H1 (cell line): ENCODE measurements around the gene S1PR2. TPM values are rescaled to one million over a fixed set of nuclear protein-coding genes. Genes with fewer than 3 reads are reported as not detected.

Experiments used
- CTCF ChIA-PET: fragments of 300-600 bp; sonication (Branson Sonifier 250); formaldehyde crosslinking; loops from one replicate; lab custom pipeline; 2021; ENCODE audit not compliant: partially characterized antibody; lab: Charles Lee
- POLR2A ChIA-PET: fragments of 300-600 bp; sonication (Branson Sonifier 250); formaldehyde crosslinking; loops from one replicate; lab custom pipeline; 2021; ENCODE audit warnings: inconsistent platforms; ENCODE audit not compliant: partially characterized antibody; lab: Charles Lee
- DNase-seq, 2 experiments: peaks; one replicate each; pipeline versions ENCODE4 v3.0.0 to v3.0.0-alpha.2; 2010 to 2022; ENCODE audit warnings: low spot score in 2 of 2, low read depth in 1 of 2, mixed read lengths in 1 of 2
- FAIRE-seq: peaks from 2 replicates; lab custom pipeline; 2011; peaks lifted over from hg19 to GRCh38; lab: Jason Lieb, UNC
- H2AFZ ChIP-seq: 2 replicates; pipeline ENCODE4 v1.8.1; 2012; ENCODE audit warnings: low read length, inconsistent platforms
- H2AK5ac ChIP-seq: 2 replicates; pipeline ENCODE4 v1.6.1; 2013; ENCODE audit warnings: low read depth, low read length
- H2BK120ac ChIP-seq: replicated peaks from 2 replicates; pipeline ENCODE3; 2013; ENCODE audit warnings: low read depth, low read length, inconsistent platforms
- H2BK12ac ChIP-seq: 2 replicates; pipeline ENCODE4 v1.6.1; 2013; ENCODE audit warnings: low read depth, low read length
- H2BK15ac ChIP-seq: 2 replicates; pipeline ENCODE4 v1.6.1; 2013; ENCODE audit warnings: low read length
- H2BK20ac ChIP-seq: 2 replicates; pipeline ENCODE4 v1.6.1; 2013; ENCODE audit warnings: low read length
- H2BK5ac ChIP-seq: 2 replicates; pipeline ENCODE4 v1.6.1; 2013; ENCODE audit warnings: low read depth, low read length
- H3K14ac ChIP-seq: 2 replicates; pipeline ENCODE4 v1.6.1; 2013; ENCODE audit warnings: inconsistent platforms; ENCODE audit not compliant: insufficient read length
- H3K18ac ChIP-seq: 2 replicates; pipeline ENCODE4 v1.6.1; 2013; ENCODE audit warnings: low read length; ENCODE audit errors: extremely low read depth
- H3K23ac ChIP-seq: 2 replicates; pipeline ENCODE4 v1.6.1; 2013; ENCODE audit warnings: inconsistent platforms; ENCODE audit not compliant: insufficient read length
- H3K23me2 ChIP-seq: 2 replicates; pipeline ENCODE4 v1.6.1; 2013; ENCODE audit warnings: low read depth, low read length
- H3K27ac ChIP-seq: 2 replicates; pipeline ENCODE4 v1.6.1; 2011; ENCODE audit warnings: low read depth, low read length, inconsistent platforms
- H3K27me3 ChIP-seq, 4 experiments: replicated peaks in 1 of 4; 1 replicate in 1 of 4; 2 replicates in 3 of 4; pipeline versions ENCODE4 v1.6.1 to v1.8.1; 2011 to 2013; ENCODE audit warnings: low read length in 3 of 4, mild to moderate bottlenecking in 3 of 4, inconsistent platforms in 2 of 4, mixed read lengths in 2 of 4, moderate library complexity in 1 of 4; ENCODE audit not compliant: control insufficient read depth in 3 of 4, insufficient read depth in 3 of 4; ENCODE audit errors: extremely low read depth in 1 of 4
- H3K36me3 ChIP-seq, 4 experiments: 2 replicates each; pipeline versions ENCODE4 v1.6.1 to v1.8.1; 2011 to 2013; ENCODE audit warnings: mild to moderate bottlenecking in 4 of 4, low read length in 3 of 4, moderate library complexity in 2 of 4, control low read depth in 1 of 4, inconsistent platforms in 1 of 4; ENCODE audit not compliant: insufficient read depth in 4 of 4, control insufficient read depth in 2 of 4
- H3K4ac ChIP-seq: replicated peaks from 2 replicates; pipeline ENCODE3; 2013; ENCODE audit warnings: low read length, low read depth, mixed read lengths, inconsistent platforms; ENCODE audit not compliant: insufficient read length
- H3K4me1 ChIP-seq, 4 experiments: replicated peaks in 1 of 4; 1 replicate in 1 of 4; 2 replicates in 3 of 4; pipeline versions ENCODE4 v1.6.1 to v1.8.1; 2011 to 2013; ENCODE audit warnings: low read length in 3 of 4, inconsistent platforms in 2 of 4, mixed read lengths in 1 of 4; ENCODE audit not compliant: insufficient read depth in 4 of 4, control insufficient read depth in 3 of 4
- H3K4me2 ChIP-seq, 2 experiments: 2 replicates each; pipeline versions ENCODE4 v1.6.1 to v1.8.1; 2011 to 2013; ENCODE audit warnings: low read depth in 2 of 2, low read length in 2 of 2, control low read depth in 1 of 2, inconsistent platforms in 1 of 2, mild to moderate bottlenecking in 1 of 2; ENCODE audit not compliant: insufficient read depth in 1 of 2
- H3K4me3 ChIP-seq, 4 experiments: fragments of 200-600, 300-600 bp in 1 of 4; sonication (generic), shearing (Covaris generic), sonication (Bioruptor Twin) in 1 of 4; 2 replicates each; pipeline versions ENCODE4 v1.5.1 to v1.8.1; 2011 to 2016; ENCODE audit warnings: low read length in 4 of 4, low read depth in 3 of 4, control low read depth in 2 of 4, inconsistent platforms in 2 of 4, mild to moderate bottlenecking in 2 of 4, mixed read lengths in 1 of 4, moderate library complexity in 1 of 4; ENCODE audit not compliant: insufficient read depth in 2 of 4; ENCODE audit errors: extremely low read depth in 1 of 4
- H3K56ac ChIP-seq: replicated peaks from 2 replicates; pipeline ENCODE3; 2013; ENCODE audit warnings: low read depth, mild to moderate bottlenecking, mixed read lengths, low read length, inconsistent platforms; ENCODE audit not compliant: insufficient read length
- H3K79me1 ChIP-seq: 2 replicates; pipeline ENCODE4 v1.6.1; 2013; ENCODE audit warnings: low read depth, low read length, control low read depth
- H3K79me2 ChIP-seq, 2 experiments: 2 replicates each; pipeline versions ENCODE4 v1.6.1 to v1.8.1; 2012 to 2013; ENCODE audit warnings: low read length in 2 of 2, mild to moderate bottlenecking in 2 of 2, inconsistent platforms in 1 of 2; ENCODE audit not compliant: insufficient read depth in 2 of 2, control insufficient read depth in 1 of 2
- H3K9ac ChIP-seq, 4 experiments: replicated peaks in 1 of 4; 1 replicate in 1 of 4; 2 replicates in 3 of 4; pipeline versions ENCODE4 v1.6.1 to v1.8.1; 2011 to 2013; ENCODE audit warnings: low read depth in 3 of 4, low read length in 3 of 4, control low read depth in 2 of 4, mild to moderate bottlenecking in 2 of 4, moderate library complexity in 2 of 4, inconsistent platforms in 1 of 4; ENCODE audit errors: extremely low read depth in 1 of 4
- H3K9me3 ChIP-seq, 2 experiments: 2 replicates each; pipeline versions ENCODE4 v1.6.1 to v1.8.1; 2012 to 2013; ENCODE audit warnings: mild to moderate bottlenecking in 2 of 2, moderate library complexity in 2 of 2, control low read depth in 1 of 2, inconsistent platforms in 1 of 2, low read depth in 1 of 2, low read length in 1 of 2, mixed read lengths in 1 of 2; ENCODE audit not compliant: insufficient read depth in 2 of 2
- H4K20me1 ChIP-seq, 2 experiments: replicated peaks in 1 of 2; 2 replicates each; pipeline versions ENCODE3 to v1.8.1; 2011 to 2013; ENCODE audit warnings: inconsistent platforms in 2 of 2, low read length in 2 of 2, mild to moderate bottlenecking in 1 of 2; ENCODE audit not compliant: insufficient read depth in 2 of 2, control insufficient read depth in 1 of 2
- H4K5ac ChIP-seq: 2 replicates; pipeline ENCODE4 v1.6.1; 2013; ENCODE audit warnings: low read length, low read depth, mixed read lengths, inconsistent platforms; ENCODE audit not compliant: insufficient read length
- H4K8ac ChIP-seq: 2 replicates; pipeline ENCODE4 v1.8.0; 2013; ENCODE audit warnings: mild to moderate bottlenecking, moderate library complexity, low read length, inconsistent platforms; ENCODE audit not compliant: insufficient read depth; ENCODE audit errors: extremely low read depth
- H4K91ac ChIP-seq: replicated peaks from 2 replicates; pipeline ENCODE3; 2013; ENCODE audit warnings: low read length, mixed read lengths, inconsistent platforms; ENCODE audit not compliant: insufficient read length
- ATF3 ChIP-seq: IDR thresholded peaks from 2 replicates; pipeline ENCODE4 v1.6.1; 2011; ENCODE audit warnings: low read depth, mild to moderate bottlenecking, low read length; ENCODE audit not compliant: insufficient read depth
- CBX5 ChIP-seq: fragments of 300-800, 300-1000 bp; sonication (generic); IDR thresholded peaks from 2 replicates; pipeline ENCODE4 v1.7.1; 2016; ENCODE audit warnings: antibody characterized with exemption, low read length, low read depth
- CEBPB ChIP-seq: IDR thresholded peaks from 2 replicates; pipeline ENCODE4 v1.6.1; 2012; ENCODE audit warnings: low read depth, low read length
- FOSL1 ChIP-seq: IDR thresholded peaks from 2 replicates; pipeline ENCODE4 v1.6.1; 2011; ENCODE audit warnings: mild to moderate bottlenecking, low read depth, low read length, moderate library complexity; ENCODE audit not compliant: insufficient read depth
- GTF2F1 ChIP-seq: IDR thresholded peaks from 2 replicates; pipeline ENCODE4 v1.6.1; 2012; ENCODE audit warnings: low read depth, low read length, improper control_type of control experiment, borderline replicate concordance
- HDAC6 ChIP-seq: IDR thresholded peaks from one replicate; pipeline ENCODE4 v1.7.1; 2012; ENCODE audit warnings: low read depth, mild to moderate bottlenecking, inconsistent platforms, low read length, moderate library complexity
- JUN ChIP-seq: IDR thresholded peaks from 2 replicates; pipeline ENCODE4 v1.6.1; 2011; ENCODE audit warnings: low read depth, mild to moderate bottlenecking, improper control_type of control experiment, low read length
- NRF1 ChIP-seq: IDR thresholded peaks from 2 replicates; pipeline ENCODE4 v1.6.1; 2011; ENCODE audit warnings: mild to moderate bottlenecking, low read depth, low read length, improper control_type of control experiment
- RFX5 ChIP-seq: IDR thresholded peaks from 2 replicates; pipeline ENCODE4 v1.6.1; 2011; ENCODE audit warnings: low read depth, low read length, improper control_type of control experiment, borderline replicate concordance
- SAP30 ChIP-seq: fragments of 300-600 bp; sonication (generic); IDR thresholded peaks from 2 replicates; pipeline ENCODE4 v1.7.1; 2012; ENCODE audit warnings: low read length, moderate library complexity, mild to moderate bottlenecking, inconsistent platforms; ENCODE audit not compliant: insufficient read depth, insufficient replicate concordance
- SRF ChIP-seq: IDR thresholded peaks from 2 replicates; pipeline ENCODE4 v1.6.1; 2011; ENCODE audit warnings: mild to moderate bottlenecking, low read depth, low read length, moderate library complexity
- SUZ12 ChIP-seq: fragments of 200-600 bp; sonication (generic); IDR thresholded peaks from 2 replicates; pipeline ENCODE4 v1.6.1; 2012; ENCODE audit warnings: mild to moderate bottlenecking, inconsistent platforms, low read length, moderate library complexity, mixed read lengths
- TAF7 ChIP-seq: optimal IDR thresholded peaks from 2 replicates; pipeline ENCODE3; 2011; ENCODE audit warnings: low read depth, mild to moderate bottlenecking, inconsistent platforms, low read length, moderate library complexity, borderline replicate concordance
- TBP ChIP-seq: IDR thresholded peaks from 2 replicates; pipeline ENCODE4 v1.6.1; 2011; ENCODE audit warnings: low read depth, low read length, improper control_type of control experiment
- WGBS, 2 experiments: shearing (Covaris generic) in 1 of 2; methylation state at CpG; one replicate each; pipeline versions ENCODE4 v1.1.6 to v1.1.7; 2013 to 2015; ENCODE audit warnings: low lambda C conversion rate in 2 of 2, mixed read lengths in 2 of 2, inconsistent platforms in 1 of 2, low coverage in 1 of 2, missing lambda C conversion rate in 1 of 2; ENCODE audit not compliant: insufficient replicate concordance in 2 of 2, insufficient coverage in 1 of 2, insufficient read length in 1 of 2; ENCODE audit errors: extremely low coverage in 1 of 2, missing lambda C conversion rate in 1 of 2; 5-methylcytosine and 5-hydroxymethylcytosine counted together
- polyA plus RNA-seq, 7 experiments: library from polyadenylated mRNA; depleted of rRNA in 3 of 7; stranded (reverse) in 5 of 7; unstranded in 2 of 7; fragments of >200 nt in 5 of 7; fragments of 200-250 nt in 2 of 7; gene quantifications; 1 replicate in 5 of 7; 2 replicates in 1 of 7; 4 replicates in 1 of 7; pipeline versions ENCODE4 v1.2.1 to v1.2.3, GENCODE V29; 2011 to 2013; ENCODE audit warnings: missing spikeins in 2 of 7, mixed read lengths in 2 of 7
- total RNA-seq: library from RNA; stranded (reverse); fragmentation: NEBNext Ultra II Directional; extraction: Animal tissue kit (Norgen Biotek cat#: 25700); gene quantifications from 2 replicates; pipeline ENCODE4 v1.2.1, GENCODE V29; 2021

The S1PR2 gene
- total and polyA plus RNA-seq, 2 of the 8 experiments (the other 6 are each of a cell fraction or from before 2014, with no cell fraction given) = 17.5 to 19.4 TPM

- H4K5ac ChIP-seq = no peak overlapping the region
- POLR2A ChIA-PET = interaction anchor here (1.7 kb wide), 1 partner anchor 9 kb away, joined by 4 read pairs; no protein-coding TSS in a partner anchor
- CTCF ChIA-PET = interaction anchor here (0.6 to 1.6 kb wide), 4 partner anchors 11 to 121 kb away, joined by 3 to 7 read pairs (median 4); no protein-coding TSS in a partner anchor
Observed at GRCh38 chr19:10233946-10234345, 2.8 kb upstream of the S1PR2 start.

More at GRCh38 chr19:10233946-10234345, 2.8 kb upstream of the S1PR2 start:
- Histone ChIP-seq H3K79me1 (no peaks in the 10 kb centered on the region), H3K23ac (no peak overlapping the region), H3K9ac (no peak overlapping the region), H2BK20ac (no peak overlapping the region), H3K36me3 (no peaks in the 10 kb centered on the region), H3K9me3 (no peaks in the 10 kb centered on the region), H2BK5ac (no peak overlapping the region), H3K4me3 (no peak overlapping the region), H2AK5ac (no peak overlapping the region), H3K27me3 (0 out of 7 replicates have a peak, but pooled peaks cover 0 to 3% (median 0%) of the 10 kb centered on the region in 4 experiments), H3K23me2 (peaks cover 10% of the 10 kb centered on the region; the same call in 1 of the 2 replicates), H3K18ac (no peak overlapping the region), H3K4me1 (peaks cover 0 to 7% (median 2%) of the 10 kb centered on the region in 4 experiments; a peak in 3 of 7 replicates), H3K56ac (no peak overlapping the region), H2BK12ac (no peak overlapping the region), H4K8ac (no peak overlapping the region), H3K27ac (no peak overlapping the region), H2BK120ac (no peak overlapping the region), H3K14ac (no peak overlapping the region), H2AFZ (no peak overlapping the region), H2BK15ac (no peak overlapping the region), H3K4ac (no peak overlapping the region), H4K20me1 (peaks cover 0 to 3% of the 10 kb centered on the region in 2 experiments), H3K4me2 (no peak overlapping the region), H3K79me2 (no peaks in the 10 kb centered on the region), H4K91ac (no peak overlapping the region)
- TF ChIP-seq GTF2F1 (no peak), CBX5 (no peak), JUN (no peak), SUZ12 (no peak), FOSL1 (no peak), NRF1 (no peak), ATF3 (no peak), TAF7 (no peak), SAP30 (no peak), RFX5 (no peak), CEBPB (no peak), SRF (no peak), HDAC6 (no peak), TBP (no peak)
- 82% methylated on average over 4 of the region's 4 CpGs; no CpG with 5 or more reads in 1 of the 2 experiments for WGBS, 2 experiments
- FAIRE-seq (no peak), DNase-seq (no peak)
